ENCODE measurements around the gene SMOC2.

Gene SMOC2

GRCh38 chr6:168504366-168504765 is 63.4 kb downstream of the SMOC2 start:
- TF ChIP-seq, protein P1, sequence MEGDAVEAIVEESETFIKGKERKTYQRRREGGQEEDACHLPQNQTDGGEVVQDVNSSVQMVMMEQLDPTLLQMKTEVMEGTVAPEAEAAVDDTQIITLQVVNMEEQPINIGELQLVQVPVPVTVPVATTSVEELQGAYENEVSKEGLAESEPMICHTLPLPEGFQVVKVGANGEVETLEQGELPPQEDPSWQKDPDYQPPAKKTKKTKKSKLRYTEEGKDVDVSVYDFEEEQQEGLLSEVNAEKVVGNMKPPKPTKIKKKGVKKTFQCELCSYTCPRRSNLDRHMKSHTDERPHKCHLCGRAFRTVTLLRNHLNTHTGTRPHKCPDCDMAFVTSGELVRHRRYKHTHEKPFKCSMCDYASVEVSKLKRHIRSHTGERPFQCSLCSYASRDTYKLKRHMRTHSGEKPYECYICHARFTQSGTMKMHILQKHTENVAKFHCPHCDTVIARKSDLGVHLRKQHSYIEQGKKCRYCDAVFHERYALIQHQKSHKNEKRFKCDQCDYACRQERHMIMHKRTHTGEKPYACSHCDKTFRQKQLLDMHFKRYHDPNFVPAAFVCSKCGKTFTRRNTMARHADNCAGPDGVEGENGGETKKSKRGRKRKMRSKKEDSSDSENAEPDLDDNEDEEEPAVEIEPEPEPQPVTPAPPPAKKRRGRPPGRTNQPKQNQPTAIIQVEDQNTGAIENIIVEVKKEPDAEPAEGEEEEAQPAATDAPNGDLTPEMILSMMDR (IDR thresholded peaks at IDR 0.05; ENCODE audit: low read depth, low read length): no peak
- H3K4me3 ChIP-seq (ENCODE audit: low read depth, low read length): no peak overlapping the region

DNA sequence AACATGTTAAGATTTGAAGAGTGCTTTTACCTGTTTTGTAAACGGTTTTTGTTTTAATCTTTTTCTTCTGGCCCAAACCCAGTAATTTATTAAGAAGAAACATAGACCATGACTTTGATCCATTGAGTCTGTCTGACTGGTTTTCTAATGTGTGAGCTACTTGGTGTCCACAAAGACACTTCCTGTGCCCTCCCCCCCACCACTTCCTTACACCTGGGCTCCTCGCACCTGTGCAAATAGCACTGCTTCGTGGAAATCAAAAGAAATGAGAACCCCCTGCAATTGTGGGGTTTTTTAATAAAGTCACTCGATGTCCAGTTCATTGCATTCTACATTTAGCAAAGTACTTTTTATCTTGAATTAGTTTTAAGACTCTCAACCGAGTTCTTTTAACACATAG is 65.5 kb downstream of the SMOC2 start:
- TF ChIP-seq, protein P1 (IDR thresholded peaks at IDR 0.05; ENCODE audit: low read depth, low read length): no peak
- no peak overlapping the region for H3K4me3 ChIP-seq (ENCODE audit: low read depth, low read length)

DNA sequence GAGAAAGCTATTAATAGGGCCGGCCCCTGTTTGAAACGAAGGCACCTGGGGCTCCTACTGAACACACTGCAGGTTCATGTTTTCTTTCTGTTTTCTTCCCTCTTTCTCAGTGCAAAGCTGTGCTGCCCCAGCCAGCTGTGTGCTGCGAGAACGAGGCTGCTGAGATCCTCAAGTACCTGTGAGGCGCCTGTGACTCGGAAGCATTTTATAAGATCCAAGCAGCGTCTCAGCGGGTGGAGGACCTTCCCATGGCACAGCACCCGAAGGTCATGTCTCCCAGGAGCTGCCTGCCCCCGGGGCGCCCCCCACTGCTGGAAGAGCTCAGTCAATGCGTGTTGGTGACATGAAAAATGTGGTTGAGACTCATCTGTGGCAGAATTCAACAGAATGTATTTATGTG is 66.3 kb downstream of the SMOC2 start:
- no peak overlapping the region for H3K4me3 ChIP-seq (ENCODE audit: low read depth, low read length)
- TF ChIP-seq, protein P1 (IDR thresholded peaks at IDR 0.05; ENCODE audit: low read depth, low read length): no peak

DNA sequence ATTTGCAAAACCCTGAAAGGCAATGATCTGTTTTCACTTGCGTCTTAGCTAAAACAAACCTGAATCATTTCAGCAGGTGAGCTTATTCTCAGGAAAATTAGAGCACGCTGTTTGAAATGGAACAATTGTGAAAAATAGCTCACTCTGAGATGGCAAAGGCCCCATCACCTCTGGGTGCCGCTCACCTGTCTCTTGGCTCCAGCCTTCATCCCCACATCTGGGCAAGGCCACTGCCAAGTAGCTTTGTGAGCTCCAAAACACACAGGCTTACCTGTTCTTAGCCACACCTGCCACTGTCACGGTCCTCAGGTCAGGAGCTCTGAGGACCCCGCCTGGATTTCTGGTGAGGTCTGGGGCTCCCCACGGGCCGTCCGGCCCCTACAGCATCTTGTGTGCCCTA is 66.7 kb downstream of the SMOC2 start:
- H3K4me3 ChIP-seq (ENCODE audit: low read depth, low read length): no peak overlapping the region
- TF ChIP-seq, protein P1 (IDR thresholded peaks at IDR 0.05; ENCODE audit: low read depth, low read length): no peak

DNA sequence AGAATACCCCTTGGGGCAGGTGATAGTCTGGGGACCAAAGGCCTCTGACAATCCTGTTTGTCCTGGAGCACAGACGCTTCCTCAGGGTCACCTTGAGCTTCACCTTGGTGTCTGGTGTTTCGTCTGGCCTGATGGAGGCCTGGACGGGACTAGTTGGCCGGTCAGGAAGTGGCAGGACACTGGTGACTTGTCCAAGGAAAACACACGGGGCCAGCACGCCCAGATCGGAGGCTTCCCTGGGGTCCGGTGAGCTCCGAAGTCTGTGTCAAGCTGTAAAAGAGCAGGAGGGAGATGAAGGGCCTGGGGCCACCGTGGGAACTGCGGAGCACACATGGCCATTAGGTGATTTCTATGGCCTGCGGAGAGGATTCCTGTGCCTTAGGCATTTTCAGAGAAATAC is 67.9 kb downstream of the SMOC2 start:
- TF ChIP-seq, protein P1 (IDR thresholded peaks at IDR 0.05; ENCODE audit: low read depth, low read length): no peak

GRCh38 chr6:168513766-168514165 is 72.8 kb downstream of the SMOC2 start:
- no peak overlapping the region for H3K4me3 ChIP-seq (ENCODE audit: low read depth, low read length)
- TF ChIP-seq, protein P1 (IDR thresholded peaks at IDR 0.05; ENCODE audit: low read depth, low read length): no peak

More for the DNA sequence above, 67.9 kb downstream of the SMOC2 start:
- no peak overlapping the region for H3K4me3 ChIP-seq (ENCODE audit: low read depth, low read length)

DNA sequence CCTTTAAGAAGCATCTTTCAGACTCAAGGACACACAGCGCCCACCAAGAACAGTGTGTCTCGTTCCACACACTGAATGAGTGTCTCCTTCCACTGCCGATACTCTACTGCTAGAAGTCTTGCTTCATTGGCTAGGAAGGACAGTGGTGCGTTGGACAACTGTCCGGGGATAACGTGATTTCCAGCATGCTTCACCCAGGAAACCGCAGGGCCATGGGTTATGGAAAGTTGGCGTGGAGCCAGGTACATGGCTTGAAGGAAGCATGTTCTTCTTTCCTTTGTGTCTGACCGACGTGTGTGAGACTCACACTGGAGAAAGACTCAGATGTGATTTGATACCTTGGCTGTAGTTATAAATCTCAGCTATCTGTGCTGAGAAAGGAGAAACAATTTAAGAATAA is 73.2 kb downstream of the SMOC2 start:
- H3K4me3 ChIP-seq (ENCODE audit: low read depth, low read length): no peak overlapping the region
- TF ChIP-seq, protein P1 (IDR thresholded peaks at IDR 0.05; ENCODE audit: low read depth, low read length): no peak

All from WI38 (cell line).